Measurements from ENCODE around the gene SLAMF9. TPM values are rescaled to one million over a fixed set of nuclear protein-coding genes. Genes with fewer than 3 reads are reported as not detected.
"Not testable (repeated sequence)": the region's sequence is repeated elsewhere in the genome, so short reads cannot be mapped to it uniquely, and the experiment has no call there.

Gene SLAMF9
- total RNA-seq, 2 donors from 2014 or later: not detected

DNA sequence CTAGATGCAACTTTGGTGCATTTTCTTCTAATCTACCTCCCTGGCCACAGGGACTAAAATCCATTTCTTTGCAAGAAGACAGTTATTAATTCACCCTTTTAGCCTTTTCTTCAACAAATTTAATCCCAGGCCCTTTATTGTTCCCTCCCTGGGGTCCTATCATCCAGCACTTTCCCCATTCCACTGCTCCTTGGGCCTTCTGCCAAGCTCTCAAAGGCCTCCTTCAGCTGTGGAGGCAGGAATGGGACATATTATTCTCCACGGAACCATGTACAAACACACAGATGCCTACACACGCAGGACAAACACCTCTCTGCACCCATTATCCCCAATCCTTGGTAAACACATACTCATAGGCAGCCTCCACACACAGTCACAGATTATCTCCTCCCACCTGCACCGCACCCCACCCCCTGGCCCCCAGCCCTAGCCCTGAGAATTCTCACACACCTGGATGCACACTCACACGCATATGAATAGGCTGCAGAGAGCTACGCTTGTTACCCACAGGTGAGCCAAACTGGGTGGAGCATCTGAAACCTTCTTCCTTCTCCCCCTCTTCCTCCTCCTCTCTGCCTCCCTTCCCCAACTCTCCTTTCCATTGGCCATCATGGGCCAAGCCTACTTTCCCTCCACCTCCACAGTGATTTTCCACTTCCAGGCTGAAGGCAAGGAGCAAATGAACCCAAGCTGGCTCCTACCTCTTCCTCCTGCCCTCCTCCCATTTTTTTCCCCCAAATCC lies 40.4 kb downstream of the SLAMF9 start:
- Mint-ChIP-seq H3K4me3 (peak overlapping the region; percentile 50), H3K27ac (peak overlapping the region; percentile 88 to 91), H3K36me3 (peaks cover 14% of the 10 kb centered on the region), H3K4me1 (ENCODE audit: low read depth in 2 of 2) (peaks cover 43 to 61% of the 10 kb centered on the region in 2 donors), H3K9me3 (no peaks in the 10 kb centered on the region), H3K27me3 (no peaks in the 10 kb centered on the region)
- no peak for DNase-seq (ENCODE audit: low spot score)
- ATAC-seq: no peak

DNA sequence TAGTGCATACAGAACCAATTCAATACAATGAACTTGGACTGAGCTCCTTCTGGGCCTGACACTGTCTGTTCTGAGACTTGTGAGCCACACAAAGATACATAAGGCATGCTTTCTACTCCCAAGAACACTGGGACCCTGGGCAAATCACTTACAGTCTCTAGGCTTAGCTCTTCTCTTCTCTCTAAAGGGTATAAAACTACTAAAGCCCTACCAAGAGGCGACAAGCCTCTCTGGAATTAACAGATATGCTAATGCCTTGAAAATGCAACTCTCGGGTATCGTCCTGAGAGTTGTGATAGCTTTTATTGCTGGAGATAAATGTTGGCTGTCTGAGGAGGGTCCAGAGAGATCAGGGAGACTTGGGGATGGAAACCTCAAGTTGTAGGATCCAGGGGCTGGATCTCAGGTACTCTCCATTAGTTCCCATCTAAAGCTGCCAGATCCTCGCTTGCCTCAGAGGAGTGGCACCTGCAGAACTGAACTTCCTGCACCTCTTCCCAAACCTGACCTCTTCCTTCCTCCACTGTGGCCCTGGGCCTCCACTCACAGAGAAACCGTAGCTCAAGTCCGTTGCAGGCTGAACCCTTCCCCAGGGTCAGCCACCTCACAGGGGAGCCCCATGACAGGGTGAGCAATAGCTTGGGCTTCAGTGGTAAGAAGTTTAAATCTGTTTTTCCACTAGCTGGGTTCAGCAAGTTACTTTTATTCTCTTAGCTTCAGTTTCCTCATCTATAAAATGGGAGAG lies 42.5 kb downstream of the SLAMF9 start:
- Mint-ChIP-seq H3K36me3 (peaks cover 5% of the 10 kb centered on the region), H3K27me3 (no peaks in the 10 kb centered on the region), H3K4me3 (peak overlapping the region; percentile 70), H3K4me1 (ENCODE audit: low read depth in 2 of 2) (peaks cover 37 to 49% of the 10 kb centered on the region in 2 donors), H3K27ac (peak overlapping the region; percentile 88 to 91), H3K9me3 (no peaks in the 10 kb centered on the region)
- ATAC-seq: no peak
- no peak for DNase-seq (ENCODE audit: low spot score)

DNA sequence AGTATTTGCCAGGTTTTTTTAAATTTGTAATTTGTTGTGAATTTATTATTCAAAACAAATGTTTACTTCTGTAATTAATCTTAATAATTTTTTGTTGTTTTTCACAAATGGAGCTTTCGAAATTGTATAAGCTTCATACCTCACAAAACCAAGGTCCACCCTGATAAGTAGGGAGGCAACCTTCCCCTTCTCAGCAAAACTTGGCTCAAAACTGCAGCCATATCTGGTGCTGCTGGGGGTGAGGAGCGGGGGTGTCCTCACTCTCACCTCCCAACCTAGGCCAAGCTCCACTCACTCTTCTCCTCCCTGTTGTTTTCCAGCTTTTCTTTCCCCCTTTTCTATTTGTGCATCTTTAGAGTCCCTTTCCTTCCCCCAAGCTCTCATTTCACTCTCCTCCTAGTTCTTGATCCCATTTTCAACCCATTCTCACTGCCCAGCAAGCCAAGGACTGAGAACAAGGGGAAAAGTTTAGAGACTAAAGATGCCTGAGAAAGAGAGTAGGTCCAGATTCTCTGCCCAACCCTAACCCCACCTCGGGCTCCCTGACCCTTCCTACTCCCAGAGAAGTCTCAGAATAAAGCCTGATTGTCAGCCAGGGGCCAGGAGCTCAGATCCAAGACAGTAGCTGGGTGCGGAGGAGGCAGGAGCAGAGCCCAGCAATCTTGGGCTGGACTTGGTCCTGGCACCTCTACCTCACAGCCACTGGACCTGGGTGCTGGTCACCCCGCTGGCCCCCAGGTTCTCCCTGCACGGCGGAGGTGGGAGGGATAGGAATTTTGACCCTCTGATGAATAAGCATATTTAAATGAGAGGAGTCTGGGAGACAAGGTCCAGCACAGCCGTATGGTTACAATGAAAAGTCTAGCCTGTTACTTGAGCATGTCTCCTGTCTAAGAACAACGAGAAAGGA lies 45.8 kb downstream of the SLAMF9 start:
- Mint-ChIP-seq H3K9me3 (no peaks in the 10 kb centered on the region), H3K27ac (peak overlapping the region; percentile 26 to 73), H3K27me3 (no peaks in the 10 kb centered on the region), H3K36me3 (no peaks in the 10 kb centered on the region), H3K4me1 (ENCODE audit: low read depth in 2 of 2) (peaks cover 32 to 34% of the 10 kb centered on the region in 2 donors), H3K4me3 (no peak overlapping the region)
- DNase-seq (ENCODE audit: low spot score): no peak
- ATAC-seq: no peak

DNA sequence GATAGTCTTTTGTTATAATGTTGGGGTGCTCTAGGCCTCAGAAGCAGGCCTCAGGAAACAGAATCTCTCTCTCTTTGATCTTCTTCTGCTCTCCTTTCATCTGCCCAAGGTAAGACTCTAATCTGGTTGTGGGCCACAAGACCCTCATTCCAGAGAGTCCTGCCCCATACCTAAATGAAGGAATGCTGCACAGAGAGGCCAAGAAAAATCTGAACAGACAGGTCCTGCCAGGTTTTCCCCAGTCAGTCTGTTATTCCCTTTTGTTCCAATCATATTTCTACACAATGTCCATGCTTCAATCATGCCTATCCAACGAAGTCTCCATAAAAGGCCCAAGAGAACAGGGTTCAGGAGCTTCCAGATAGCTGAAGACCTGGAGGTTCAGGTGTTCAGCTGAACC lies 47.1 kb downstream of the SLAMF9 start:
- H3K4me1 Mint-ChIP-seq (ENCODE audit: low read depth in 2 of 2): peaks cover 24 to 27% of the 10 kb centered on the region in 2 donors
- DNase-seq (ENCODE audit: low spot score) (no peak), ATAC-seq (no peak)
- no peak overlapping the region for H3K4me3 Mint-ChIP-seq
- H3K9me3 Mint-ChIP-seq: no peaks in the 10 kb centered on the region
- H3K27me3 Mint-ChIP-seq: no peaks in the 10 kb centered on the region
- H3K27ac Mint-ChIP-seq: peak overlapping the region in 1 of 2 donors; percentile 80
- no peaks in the 10 kb centered on the region for H3K36me3 Mint-ChIP-seq

DNA sequence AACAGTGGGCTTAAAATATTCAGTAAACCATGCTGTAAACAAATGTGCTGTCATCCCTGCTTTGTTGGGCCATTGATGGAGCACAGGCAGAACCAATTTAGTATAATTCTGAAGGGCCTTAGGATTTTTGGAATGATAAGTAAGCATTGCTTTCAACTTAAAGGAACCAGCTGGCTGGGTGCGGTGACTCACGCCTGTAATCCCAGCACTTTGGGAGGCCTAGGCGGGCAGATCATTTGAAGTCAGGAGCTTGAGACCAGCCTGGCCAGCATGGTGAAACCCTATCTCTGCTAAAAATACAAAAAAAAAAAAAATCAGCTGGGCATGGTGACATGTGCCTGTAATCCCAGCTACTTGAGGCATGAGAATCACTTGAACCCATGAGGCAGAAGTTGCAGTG lies 50.0 kb downstream of the SLAMF9 start:
- not testable (repeated sequence) for DNase-seq (ENCODE audit: low spot score); H3K36me3 Mint-ChIP-seq; H3K27ac Mint-ChIP-seq; ATAC-seq; H3K27me3 Mint-ChIP-seq; H3K9me3 Mint-ChIP-seq; H3K4me1 Mint-ChIP-seq (ENCODE audit: low read depth in 2 of 2); H3K4me3 Mint-ChIP-seq

DNA sequence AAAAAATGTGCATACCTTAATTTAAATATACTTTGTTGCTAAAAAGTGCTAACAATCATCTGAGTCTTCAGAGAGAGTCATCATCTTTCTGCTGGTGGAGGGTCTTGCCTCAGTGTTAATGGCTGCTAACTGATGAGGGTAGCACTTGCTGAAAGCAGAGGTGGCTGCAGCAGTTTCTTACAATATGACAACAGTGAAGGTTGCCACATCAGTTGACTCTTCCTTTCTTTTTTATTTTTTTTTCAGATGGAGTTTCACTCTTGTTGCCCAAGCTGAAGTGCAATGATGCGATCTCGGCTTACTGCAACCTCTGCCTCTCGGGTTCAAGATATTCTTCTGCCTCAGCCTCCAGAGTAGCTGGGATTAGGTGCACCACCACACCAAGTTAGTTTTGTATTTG lies 51.5 kb downstream of the SLAMF9 start:
- no peaks in the 10 kb centered on the region for H3K36me3 Mint-ChIP-seq

More for the DNA sequence above, 51.5 kb downstream of the SLAMF9 start:
- no peak overlapping the region for H3K4me3 Mint-ChIP-seq
- peaks cover 0 to 4% of the 10 kb centered on the region in 2 donors for H3K4me1 Mint-ChIP-seq (ENCODE audit: low read depth in 2 of 2)
- no peak for DNase-seq (ENCODE audit: low spot score)
- H3K27me3 Mint-ChIP-seq: no peaks in the 10 kb centered on the region
- no peak for ATAC-seq
- H3K27ac Mint-ChIP-seq: no peak overlapping the region
- H3K9me3 Mint-ChIP-seq: no peaks in the 10 kb centered on the region

Other genes starting within 250 kb of the SLAMF9 start
- gene CRP, start 239.6 kb downstream of the SLAMF9 start, total RNA-seq: not detected
- gene DUSP23, start 173.3 kb downstream of the SLAMF9 start, total RNA-seq: 10 to 100 TPM; 10.7 to 14.4 TPM
- under 1 TPM in 1 of 2 donors, not detected in 1; 0.81 TPM for gene FCRL6, start 151.9 kb downstream of the SLAMF9 start, total RNA-seq
- gene SLAMF8, start 127.4 kb downstream of the SLAMF9 start, total RNA-seq: 1 to 10 TPM in 1 of 2 donors, under 1 TPM in 1; 0.29 to 2.1 TPM
- gene VSIG8, start 91.6 kb downstream of the SLAMF9 start, total RNA-seq: not detected
- 1 to 10 TPM in 1 of 2 donors, under 1 TPM in 1; 0.38 to 3.0 TPM for gene CFAP45, start 54.1 kb downstream of the SLAMF9 start, total RNA-seq
- 100 to 1,000 TPM; 239 to 375 TPM for gene TAGLN2, start 28.7 kb downstream of the SLAMF9 start, total RNA-seq
- gene IGSF9, start 8.6 kb downstream of the SLAMF9 start, total RNA-seq: not detected
- gene PIGM, start 77.8 kb upstream of the SLAMF9 start, total RNA-seq: 1 to 10 TPM; 4.9 to 5.6 TPM
- under 1 TPM in 1 of 2 donors, not detected in 1; 0.50 TPM for gene KCNJ10, start 115.9 kb upstream of the SLAMF9 start, total RNA-seq
- not detected for gene KCNJ9, start 127.3 kb upstream of the SLAMF9 start, total RNA-seq
- gene IGSF8, start 144.4 kb upstream of the SLAMF9 start, total RNA-seq: 10 to 100 TPM; 20.6 to 25.8 TPM
- not detected for gene ATP1A2, start 161.5 kb upstream of the SLAMF9 start, total RNA-seq
- not detected for gene ATP1A4, start 197.4 kb upstream of the SLAMF9 start, total RNA-seq
- gene CASQ1, start 236.3 kb upstream of the SLAMF9 start, total RNA-seq: not detected